Adrenal gland (tissue), 12 donors: ENCODE measurements around the gene CDON. TPM values are rescaled to one million over a fixed set of nuclear protein-coding genes. Genes with fewer than 3 reads are reported as not detected.

Experiments used
- DNase-seq, 7 donors: peaks; one replicate each; pipeline ENCODE4 v3.0.0-alpha.2; 2019 to 2020
- H3K27ac ChIP-seq, 5 donors: fragments of 200-600 bp; sonication (generic) in 4 of 5; 1 replicate in 3 of 5; 2 replicates in 2 of 5; pipeline versions ENCODE4 v1.5.1 to v1.8.0; 2016 to 2020; ENCODE audit warnings: mild to moderate bottlenecking in 1 of 5
- H3K27me3 ChIP-seq: fragments of 200-600 bp; 2 replicates; pipeline ENCODE4 v1.8.0; 2021
- H3K36me3 ChIP-seq, 2 donors: fragments of 200-600 bp; replicated peaks in 1 of 2; 1 replicate in 1 of 2; 2 replicates in 1 of 2; pipeline versions ENCODE4 v1.5.1 to v1.8.0; 2018 to 2022
- H3K4me1 ChIP-seq, 2 donors: fragments of 200-600 bp; replicated peaks in 1 of 2; 1 replicate in 1 of 2; 2 replicates in 1 of 2; pipeline versions ENCODE4 v1.5.1 to v1.8.0; 2018 to 2021
- H3K4me3 ChIP-seq, 4 donors: fragments of 200-600 bp; sonication (generic) in 3 of 4; one replicate each; pipeline ENCODE4 v1.5.1; 2016 to 2018
- H3K9me3 ChIP-seq, 3 donors: fragments of 200-600 bp; sonication (generic) in 1 of 3; replicated peaks in 1 of 3; 1 replicate in 2 of 3; 2 replicates in 1 of 3; pipeline versions ENCODE4 v1.5.1 to v1.8.0; 2016 to 2021
- POLR2A ChIP-seq, 2 donors: fragments of 450-650 bp; IDR thresholded peaks; one replicate each; pipeline ENCODE4 v1.6.1; 2017; ENCODE audit warnings: antibody characterized with exemption in 2 of 2, mild to moderate bottlenecking in 2 of 2, moderate library complexity in 1 of 2
- WGBS, 4 donors: extraction: QIAGEN DNeasy Blood & Tissue Kit in 2 of 4; methylation state at CpG; one replicate each; pipeline versions ENCODE4 v1.1.5 to v1.1.7; 2013 to 2017; 5-methylcytosine and 5-hydroxymethylcytosine counted together
- intact Hi-C, 2 donors: fragments of 100-400 bp; cut with DNase I; formaldehyde crosslinking; loops; one replicate each; pipeline versions ENCODE4 v1.14.1 to v1.15.0; 2022 to 2023
- polyA plus RNA-seq, 3 donors: library from polyadenylated mRNA; stranded (reverse); fragments of 200-250 nt in 2 of 3; fragments of 350-450 nt in 1 of 3; fragmentation: Illumina TruSeq in 1 of 3; extraction: RNeasy Lipid Tissue Mini Kit (QIAGEN cat#74804) in 1 of 3; gene quantifications; one replicate each; pipeline ENCODE4 v1.2.3, GENCODE V29; 2013 to 2014
- total RNA-seq, 9 donors: library from RNA; depleted of rRNA in 4 of 9; stranded (reverse); fragments of >200 nt in 4 of 9; fragments of 120-200 nt in 1 of 9; fragmentation: NEBNext Ultra II Directional in 1 of 9; extraction: Animal tissue kit (Norgen Biotek cat#: 25700) in 1 of 9; gene quantifications; one replicate each; pipeline versions ENCODE4 v1.1.0 to v1.2.4, GENCODE V29; 2013 to 2023
- TF ChIP-seq, protein P1 (sequence below), 6 experiments: fragments of 450-650 bp in 4 of 6; fragments of 200-600 bp in 2 of 6; sonication (generic) in 1 of 6; IDR thresholded peaks; 1 replicate in 5 of 6; 2 replicates in 1 of 6; pipeline versions ENCODE4 v1.5.1 to v1.8.0; 2016 to 2021; ENCODE audit warnings: antibody characterized with exemption in 6 of 6, mild to moderate bottlenecking in 2 of 6, moderate library complexity in 1 of 6
- donor health status: healthy with polysubstance abuse.
- donor health status: Bipolar disorder and iron deficiency.
- donor health status: DM: yes; HTN: yes; CAD: no.
- donor health status: DM: no; HTN: no; CAD: no.
- donor health status: DM: no; HTN: no; CAD: no.
- donor health status: DM: yes; HTN: yes; CAD: no.

CDON gene
- total and polyA plus RNA-seq, 12 donors, result 0.90 to 12.1 (median 3.9) TPM

GRCh38 chr11:125945797-125946520, 116.7 kb downstream of the CDON start, which contains the start of gene VSIG10L2:
Gene VSIG10L2, plus strand, starts transcription at chr11:125946044. Its CDS starts 12 bp downstream, at chr11:125946056.
- H3K4me1 ChIP-seq, result no peaks in the 10 kb centered on the region
- H3K27ac ChIP-seq, result no peak within 1 kb of the TSS
- intact Hi-C loops, result loop anchor here in 1 of 2 donors (10.0 kb wide), 1 partner anchor 239 kb away; no protein-coding TSS in a partner anchor
- DNase-seq, result peak in 1 of 7 donors; percentile 35
- no peaks in the 10 kb centered on the region for H3K9me3 ChIP-seq
- no peak within 1 kb of the TSS for H3K4me3 ChIP-seq
- H3K36me3 ChIP-seq, result no peaks in the 10 kb centered on the region
- H3K27me3 ChIP-seq, result no peaks in the 10 kb centered on the region
- 73 to 78% (median 77%) methylated on average over 7 to 8 of the region's 8 CpGs for WGBS, 4 donors
- TF ChIP-seq, protein P1, sequence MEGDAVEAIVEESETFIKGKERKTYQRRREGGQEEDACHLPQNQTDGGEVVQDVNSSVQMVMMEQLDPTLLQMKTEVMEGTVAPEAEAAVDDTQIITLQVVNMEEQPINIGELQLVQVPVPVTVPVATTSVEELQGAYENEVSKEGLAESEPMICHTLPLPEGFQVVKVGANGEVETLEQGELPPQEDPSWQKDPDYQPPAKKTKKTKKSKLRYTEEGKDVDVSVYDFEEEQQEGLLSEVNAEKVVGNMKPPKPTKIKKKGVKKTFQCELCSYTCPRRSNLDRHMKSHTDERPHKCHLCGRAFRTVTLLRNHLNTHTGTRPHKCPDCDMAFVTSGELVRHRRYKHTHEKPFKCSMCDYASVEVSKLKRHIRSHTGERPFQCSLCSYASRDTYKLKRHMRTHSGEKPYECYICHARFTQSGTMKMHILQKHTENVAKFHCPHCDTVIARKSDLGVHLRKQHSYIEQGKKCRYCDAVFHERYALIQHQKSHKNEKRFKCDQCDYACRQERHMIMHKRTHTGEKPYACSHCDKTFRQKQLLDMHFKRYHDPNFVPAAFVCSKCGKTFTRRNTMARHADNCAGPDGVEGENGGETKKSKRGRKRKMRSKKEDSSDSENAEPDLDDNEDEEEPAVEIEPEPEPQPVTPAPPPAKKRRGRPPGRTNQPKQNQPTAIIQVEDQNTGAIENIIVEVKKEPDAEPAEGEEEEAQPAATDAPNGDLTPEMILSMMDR (IDR thresholded peaks at IDR 0.05), result no peak
- TF ChIP-seq POLR2A (IDR thresholded peaks at IDR 0.05), result no peak

- no peak overlapping the region for H3K4me3 ChIP-seq
- no peaks in the 10 kb centered on the region for H3K36me3 ChIP-seq
- no peaks in the 10 kb centered on the region for H3K27me3 ChIP-seq
- 71 to 73% (median 72%) methylated on average over 13 to 15 of the region's 15 CpGs for WGBS, 4 donors
- no peaks in the 10 kb centered on the region for H3K9me3 ChIP-seq
- no peaks in the 10 kb centered on the region for H3K4me1 ChIP-seq
- H3K27ac ChIP-seq, result no peak overlapping the region
- intact Hi-C loops, result loop anchor here in 1 of 2 donors (10.0 kb wide), 1 partner anchor 240 kb away; no protein-coding TSS in a partner anchor
- TF ChIP-seq POLR2A (IDR thresholded peaks at IDR 0.05), result no peak
- TF ChIP-seq, protein P1 (IDR thresholded peaks at IDR 0.05), result no peak
- DNase-seq, result peak in 1 of 7 donors; percentile 21
Measured at GRCh38 chr11:125945011-125945796, 117.5 kb downstream of the CDON start.

DNA sequence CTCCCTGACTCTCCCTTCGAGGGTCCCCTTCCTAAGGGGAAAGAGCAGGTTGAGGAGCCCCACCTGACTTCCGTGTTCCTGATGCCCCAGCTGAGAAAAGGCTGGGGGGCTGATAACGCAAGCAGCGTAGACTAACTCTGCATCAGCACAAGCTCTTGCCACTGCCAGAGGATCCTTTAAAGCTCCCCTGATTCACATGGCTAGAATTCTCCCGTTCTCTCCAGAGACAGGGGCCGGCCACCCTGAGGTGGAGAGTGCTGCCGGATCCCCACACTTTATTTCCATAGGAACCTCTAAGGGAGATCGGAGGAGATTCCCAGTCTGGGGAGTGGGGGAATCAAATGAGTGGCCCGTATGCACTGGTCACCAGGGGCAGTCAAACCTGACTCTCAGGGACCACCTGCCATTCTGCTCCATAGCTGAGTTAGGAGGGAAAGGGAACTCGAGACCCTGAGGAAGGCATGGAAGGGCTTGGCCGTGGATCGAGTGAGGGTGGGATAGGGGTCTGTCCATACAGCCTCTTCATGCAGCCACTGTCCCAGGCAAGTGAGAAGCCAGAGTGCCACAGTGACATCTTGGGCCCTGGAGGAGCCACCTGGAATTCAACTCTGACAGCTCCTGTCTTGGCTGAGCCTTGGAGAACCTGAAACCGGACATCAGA, 118.2 kb downstream of the CDON start:
- intact Hi-C loops, result loop anchor here (5.0 to 10.0 kb wide), 2 partner anchors 240 to 248 kb away; no protein-coding TSS in a partner anchor
- WGBS, 4 donors, result 74 to 83% (median 78%) methylated on average over 12 to 13 of the region's 13 CpGs
- DNase-seq, result peak in 1 of 7 donors; percentile 13

More for the DNA sequence above, 118.2 kb downstream of the CDON start:
- Histone ChIP-seq H3K27me3 (no peaks in the 10 kb centered on the region), H3K27ac (no peak overlapping the region), H3K36me3 (no peaks in the 10 kb centered on the region), H3K9me3 (no peaks in the 10 kb centered on the region), H3K4me1 (no peaks in the 10 kb centered on the region), H3K4me3 (no peak overlapping the region)
- TF ChIP-seq, protein P1 (IDR thresholded peaks at IDR 0.05), result no peak
- TF ChIP-seq POLR2A (IDR thresholded peaks at IDR 0.05), result no peak
